ENCODE measurements around the gene DNAJC13.

DNA sequence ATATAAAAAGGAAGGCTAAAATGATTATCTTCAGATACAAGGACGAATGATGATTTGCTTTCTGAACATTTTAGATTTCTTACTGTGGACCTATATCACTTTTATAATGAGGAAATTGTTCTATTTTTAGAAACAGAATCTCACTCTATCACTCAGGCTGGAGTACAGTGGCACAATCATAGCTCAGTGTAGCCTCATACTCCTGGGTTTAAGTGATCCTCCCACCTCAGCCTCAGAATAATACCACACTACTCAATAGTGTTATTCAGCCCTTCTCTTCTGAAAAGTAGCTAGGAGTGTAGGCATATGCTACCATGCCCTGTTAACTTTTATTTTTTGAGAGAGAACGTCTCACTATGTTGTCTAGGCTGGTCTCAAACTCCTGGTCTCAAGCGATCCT, 15.8 kb downstream of the DNAJC13 start:
- TF ChIP-seq CTCF (conservative IDR thresholded peaks at IDR 0.05; ENCODE audit: low read depth, low read length), result no peak
- no peak for TF ChIP-seq EZH2phosphoT487 (IDR thresholded peaks at IDR 0.05; ENCODE audit: borderline replicate concordance, low read length)
